Stomach (tissue), 4 donors: ENCODE data around the gene RPL38.

Source experiments
- CTCF ChIP-seq, 7 experiments: fragments of 450-650 bp in 4 of 7; fragments of 200-600 bp in 3 of 7; sonication (generic) in 3 of 7; IDR thresholded peaks; one replicate each; pipeline ENCODE4 v1.5.1; 2016 to 2019; ENCODE audit warnings: antibody characterized with exemption in 7 of 7, control low read depth in 2 of 7, mild to moderate bottlenecking in 1 of 7
- EP300 ChIP-seq: sonication (generic); formaldehyde crosslinking; IDR thresholded peaks from one replicate; pipeline ENCODE4 v1.6.1; 2017; ENCODE audit warnings: antibody characterized with exemption
- POLR2AphosphoS5 ChIP-seq, 3 donors: sonication (generic); formaldehyde crosslinking; IDR thresholded peaks; one replicate each; pipeline ENCODE4 v1.6.1; 2016; ENCODE audit warnings: antibody characterized with exemption in 3 of 3

DNA sequence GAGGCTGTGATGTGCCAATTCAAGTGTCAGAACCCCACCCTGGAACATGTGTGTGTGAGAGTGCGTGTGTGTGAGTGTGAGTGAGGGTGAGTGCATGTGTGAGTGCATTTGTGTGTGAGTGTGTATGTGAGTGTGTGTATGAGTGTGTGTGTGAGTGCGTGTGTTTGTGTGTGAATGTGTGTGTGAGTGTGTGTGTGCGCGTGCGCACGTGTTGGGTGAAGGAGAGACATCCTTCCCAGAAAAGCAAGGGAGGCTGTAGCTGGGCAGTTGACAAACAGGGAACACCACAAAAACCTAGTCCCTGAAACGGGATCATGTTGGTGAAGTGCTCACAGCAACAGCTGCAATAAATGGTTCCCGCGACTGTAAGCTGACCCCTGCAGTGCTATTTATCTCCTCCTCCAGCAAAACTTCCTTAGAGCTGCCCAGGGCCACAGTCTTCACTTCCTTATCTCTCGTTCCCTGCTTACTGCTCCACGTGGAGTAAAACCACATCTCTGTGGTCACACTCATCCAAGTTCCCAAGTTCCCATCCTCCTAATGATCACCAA is 40.1 kb upstream of the RPL38 start:
- TF ChIP-seq CTCF (IDR thresholded peaks at IDR 0.05) (no peak), EP300 (no peak), POLR2AphosphoS5 (IDR thresholded peaks at IDR 0.05) (no peak)
